Measurements from ENCODE around the gene C2CD2L.
"Not testable (repeated sequence)": the region's sequence is repeated elsewhere in the genome, so short reads cannot be mapped to it uniquely, and the experiment has no call there.

The C2CD2L gene

DNA sequence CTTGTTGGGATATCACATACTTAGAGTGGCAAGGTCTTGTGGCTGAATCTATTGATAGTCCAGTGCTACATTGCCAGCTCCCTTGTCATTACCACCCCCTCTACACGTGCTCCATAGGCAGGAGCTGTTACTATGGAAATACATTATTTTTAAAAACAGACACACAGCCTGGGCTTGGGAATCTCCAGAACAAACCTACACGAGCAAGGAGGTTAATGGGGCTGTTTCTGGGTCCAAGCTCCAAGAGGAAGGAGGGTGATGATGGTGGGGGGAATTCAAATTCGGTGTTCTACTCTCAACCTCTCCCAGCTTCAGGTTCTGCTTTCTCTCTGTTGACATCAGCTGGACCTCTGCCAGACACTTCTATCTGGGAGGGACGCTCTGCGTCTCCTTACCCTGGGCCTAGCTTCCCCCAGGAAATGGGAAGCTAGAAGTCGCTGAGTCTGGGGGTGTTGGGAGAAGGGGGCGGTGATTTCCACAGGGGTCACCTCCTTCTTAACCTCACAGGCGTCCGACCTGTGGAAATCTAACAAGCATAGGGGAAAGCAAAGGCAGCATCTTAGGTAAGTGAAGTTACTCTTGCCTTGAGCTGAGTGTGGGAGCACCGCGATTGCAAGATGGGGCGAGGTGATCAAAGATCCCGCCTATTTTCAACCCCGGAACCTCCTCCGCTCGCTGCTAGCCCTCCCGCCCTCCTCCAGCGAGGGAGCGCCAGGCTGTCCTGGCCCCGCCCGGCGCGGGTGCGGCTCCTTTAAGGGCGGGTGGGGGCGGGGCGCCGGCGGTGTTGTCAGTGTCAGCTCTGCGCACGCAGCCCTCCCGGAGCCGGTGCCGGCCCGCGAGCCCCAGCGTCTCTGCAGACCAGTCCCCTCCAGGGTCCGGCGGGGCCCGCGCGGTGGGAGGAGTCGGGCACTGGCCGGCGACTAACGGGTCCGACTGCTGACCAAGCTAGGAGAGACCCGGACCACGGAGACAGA is at the start of gene C2CD2L:
TSS of gene C2CD2L (plus strand) at position 781 of the 974 bp plus-strand sequence. CDS start 398 bp downstream, outside the sequence.
- peak; percentile 88 to 93 for DNase-seq

DNA sequence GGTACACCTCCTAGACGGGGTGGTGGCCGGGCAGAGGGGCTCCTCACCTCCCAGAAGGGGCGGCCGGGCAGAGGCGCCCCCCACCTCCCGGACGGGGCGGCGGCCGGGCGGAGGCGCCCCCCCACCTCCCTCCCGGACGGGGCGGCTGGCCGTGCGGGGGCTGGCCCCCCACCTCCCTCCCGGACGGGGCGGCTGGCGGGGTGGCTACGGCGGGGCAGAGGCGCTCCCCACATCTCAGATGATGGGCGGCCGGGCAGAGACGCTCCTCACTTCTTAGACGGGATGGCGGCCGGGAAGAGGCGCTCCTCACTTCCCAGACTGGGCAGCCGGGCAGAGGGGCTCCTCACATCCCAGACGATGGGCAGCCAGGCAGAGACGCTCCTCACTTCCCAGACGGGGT is 48.0 kb upstream of the C2CD2L start:
- DNase-seq = not testable (repeated sequence)

DNA sequence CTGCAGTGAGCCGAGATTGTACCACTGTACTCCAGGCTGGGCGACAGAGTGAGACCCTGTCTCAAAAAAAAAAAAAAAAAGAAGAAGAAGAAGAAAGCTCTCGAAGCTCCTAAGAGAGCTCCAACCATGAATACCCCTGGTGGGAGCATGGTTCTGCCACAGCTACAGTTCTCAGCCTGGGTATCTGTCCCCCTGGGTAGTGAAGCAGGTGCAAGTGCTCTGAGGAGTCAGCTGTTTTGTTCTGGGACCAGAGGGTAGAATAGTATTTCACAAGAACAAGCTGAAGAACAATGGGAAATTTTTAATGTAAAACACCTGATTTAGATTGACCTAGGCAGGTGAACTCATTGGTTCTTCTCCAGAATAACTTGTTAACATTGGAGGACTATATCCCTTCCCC is 45.9 kb upstream of the C2CD2L start:
- no peak for DNase-seq

DNA sequence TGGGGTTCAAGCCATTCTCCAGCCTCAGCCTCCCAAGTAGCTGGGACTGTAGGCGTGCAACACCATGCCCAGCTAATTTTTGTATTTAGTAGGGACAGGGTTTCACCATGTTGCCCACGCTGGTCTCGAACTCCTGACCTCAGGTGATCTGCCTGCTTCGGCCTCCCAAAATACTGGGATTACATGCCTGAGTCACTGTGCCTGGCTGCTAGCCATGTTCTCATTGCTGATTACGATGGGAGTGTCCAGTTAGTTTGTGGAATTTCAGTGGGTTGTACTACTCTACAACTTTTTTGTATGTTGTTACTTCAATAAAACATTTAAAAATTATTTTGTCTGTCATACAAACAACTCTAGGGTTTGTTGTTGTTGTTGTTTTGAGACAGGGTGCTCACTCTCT is 44.4 kb upstream of the C2CD2L start:
- no peak for DNase-seq

DNA sequence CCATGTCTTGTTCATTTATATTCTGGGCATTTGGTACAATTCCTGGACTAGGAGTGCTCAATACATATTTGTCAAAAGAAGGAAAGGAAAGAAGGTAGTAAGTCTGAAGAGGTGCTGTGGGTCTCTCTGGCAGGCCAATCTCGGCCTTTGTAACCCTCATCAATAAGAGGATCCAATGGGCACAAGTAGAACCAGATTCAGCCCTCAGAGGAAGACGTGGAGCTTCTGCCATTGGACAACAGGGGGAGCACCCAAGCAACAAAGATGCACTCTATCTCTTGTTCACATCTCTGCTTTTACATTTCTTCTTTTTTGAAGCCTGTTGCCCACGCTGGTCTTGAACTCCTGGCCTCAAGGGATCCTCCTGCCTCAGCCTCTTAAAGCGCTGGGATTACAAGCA is 41.8 kb upstream of the C2CD2L start:
- peak in 1 of 2 experiments; percentile 45 for DNase-seq

DNA sequence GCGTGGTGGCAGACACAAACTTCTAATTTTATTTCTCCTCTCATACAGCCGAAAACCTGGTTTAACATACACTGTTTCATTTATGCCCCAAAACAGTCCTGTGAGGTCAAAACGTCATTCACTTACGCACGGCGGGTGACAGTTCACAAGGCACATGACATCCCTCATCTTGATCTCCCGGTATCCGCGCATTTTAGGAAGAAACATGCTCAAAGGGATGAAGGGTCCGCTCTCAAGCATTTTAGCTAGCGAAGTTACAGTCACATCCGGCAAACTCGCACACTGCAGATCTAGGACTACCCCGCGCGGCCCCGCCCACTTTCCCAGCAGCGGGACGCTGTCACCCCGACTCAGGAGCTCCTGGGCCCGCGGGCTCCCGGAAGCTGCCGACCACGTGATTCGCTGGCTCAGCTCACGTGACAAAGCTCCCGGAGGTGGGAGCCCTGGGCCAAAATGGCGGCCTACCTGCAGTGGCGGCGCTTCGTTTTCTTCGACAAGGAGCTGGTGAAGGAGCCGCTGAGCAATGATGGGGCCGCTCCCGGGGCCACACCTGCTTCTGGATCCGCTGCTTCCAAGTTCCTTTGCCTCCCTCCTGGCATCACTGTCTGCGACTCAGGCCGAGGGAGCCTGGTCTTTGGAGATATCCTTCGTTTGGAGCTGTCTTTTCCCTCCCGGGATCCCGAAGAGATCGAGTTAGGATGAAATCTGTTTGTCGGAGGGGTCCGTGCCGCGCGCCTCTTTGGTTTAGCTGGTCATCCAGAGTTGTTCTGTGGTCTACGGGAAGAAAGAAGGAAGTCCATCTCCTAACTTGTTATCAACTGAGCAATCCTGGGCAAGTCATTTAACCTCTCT is 39.5 kb upstream of the C2CD2L start, which contains the start of gene VPS11:
TSS of gene VPS11 (plus strand) at position 448 of the 852 bp plus-strand sequence. CDS start at position 454, 6 bp downstream.
- peak; percentile 97 to 98 for DNase-seq

DNA sequence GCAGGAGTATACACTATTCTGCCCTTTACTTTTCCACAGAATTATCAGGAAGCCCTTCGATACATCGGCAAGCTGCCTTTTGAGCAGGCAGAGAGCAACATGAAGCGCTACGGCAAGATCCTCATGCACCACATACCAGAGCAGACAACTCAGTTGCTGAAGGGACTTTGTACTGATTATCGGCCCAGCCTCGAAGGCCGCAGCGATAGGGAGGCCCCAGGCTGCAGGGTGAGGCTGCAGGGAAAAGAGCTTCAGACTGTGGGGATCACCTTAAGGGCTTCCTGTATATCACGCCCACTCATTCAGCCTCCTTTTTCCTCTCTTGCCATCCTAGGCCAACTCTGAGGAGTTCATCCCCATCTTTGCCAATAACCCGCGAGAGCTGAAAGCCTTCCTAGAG is 29.3 kb upstream of the C2CD2L start:
- DNase-seq = no peak

DNA sequence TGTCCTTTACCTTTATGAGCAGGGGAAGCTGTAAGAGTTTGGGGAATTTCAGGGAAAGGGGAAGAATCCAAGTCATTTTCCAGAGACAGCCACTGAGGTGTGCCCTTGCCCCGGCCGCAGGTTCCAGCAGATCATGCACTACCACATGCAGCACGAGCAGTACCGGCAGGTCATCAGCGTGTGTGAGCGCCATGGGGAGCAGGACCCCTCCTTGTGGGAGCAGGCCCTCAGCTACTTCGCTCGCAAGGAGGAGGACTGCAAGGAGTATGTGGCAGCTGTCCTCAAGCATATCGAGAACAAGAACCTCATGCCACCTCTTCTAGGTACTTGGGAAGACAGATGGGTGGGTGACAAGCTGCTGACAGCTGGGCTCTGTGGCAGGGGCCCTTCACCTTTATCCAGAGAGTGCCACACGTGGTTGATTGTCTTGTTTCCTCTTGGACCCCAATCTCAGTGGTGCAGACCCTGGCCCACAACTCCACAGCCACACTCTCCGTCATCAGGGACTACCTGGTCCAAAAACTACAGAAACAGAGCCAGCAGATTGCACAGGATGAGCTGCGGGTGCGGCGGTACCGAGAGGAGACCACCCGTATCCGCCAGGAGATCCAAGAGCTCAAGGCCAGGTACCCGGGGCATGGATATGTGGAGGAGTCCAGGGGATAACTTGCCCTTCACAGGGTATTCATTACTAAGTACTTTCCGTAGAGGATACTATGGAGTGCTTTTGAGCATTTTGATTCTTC is 28.3 kb upstream of the C2CD2L start:
- DNase-seq = no peak

DNA sequence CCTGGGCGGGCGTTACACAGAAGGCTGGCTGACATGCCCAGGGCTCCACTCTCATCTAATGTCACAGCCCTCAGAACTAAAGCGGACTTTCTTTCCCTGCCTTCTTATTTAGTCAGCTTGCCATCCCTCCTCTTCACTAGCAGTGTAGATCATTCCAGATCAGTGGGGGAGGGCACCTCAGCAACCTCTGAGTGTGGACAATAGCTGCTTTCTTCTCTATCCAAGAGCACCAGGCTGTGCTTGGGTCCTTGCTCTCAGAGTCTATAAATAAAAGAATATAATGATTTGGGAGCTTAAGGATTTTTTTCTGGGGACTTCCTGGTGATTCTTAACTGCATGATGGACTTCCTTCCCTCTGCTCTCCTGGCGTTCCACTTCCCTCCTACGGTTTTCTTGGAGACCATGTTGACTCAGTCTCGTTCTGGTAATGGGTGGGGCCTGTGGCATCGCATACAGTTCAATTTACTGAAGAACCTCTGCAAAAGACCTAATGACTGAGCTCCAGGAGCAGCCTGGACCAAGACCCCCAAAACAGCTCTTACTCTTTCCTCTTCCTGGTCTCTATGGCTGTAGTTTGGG is 25.4 kb upstream of the C2CD2L start:
- DNase-seq = no peak

DNA sequence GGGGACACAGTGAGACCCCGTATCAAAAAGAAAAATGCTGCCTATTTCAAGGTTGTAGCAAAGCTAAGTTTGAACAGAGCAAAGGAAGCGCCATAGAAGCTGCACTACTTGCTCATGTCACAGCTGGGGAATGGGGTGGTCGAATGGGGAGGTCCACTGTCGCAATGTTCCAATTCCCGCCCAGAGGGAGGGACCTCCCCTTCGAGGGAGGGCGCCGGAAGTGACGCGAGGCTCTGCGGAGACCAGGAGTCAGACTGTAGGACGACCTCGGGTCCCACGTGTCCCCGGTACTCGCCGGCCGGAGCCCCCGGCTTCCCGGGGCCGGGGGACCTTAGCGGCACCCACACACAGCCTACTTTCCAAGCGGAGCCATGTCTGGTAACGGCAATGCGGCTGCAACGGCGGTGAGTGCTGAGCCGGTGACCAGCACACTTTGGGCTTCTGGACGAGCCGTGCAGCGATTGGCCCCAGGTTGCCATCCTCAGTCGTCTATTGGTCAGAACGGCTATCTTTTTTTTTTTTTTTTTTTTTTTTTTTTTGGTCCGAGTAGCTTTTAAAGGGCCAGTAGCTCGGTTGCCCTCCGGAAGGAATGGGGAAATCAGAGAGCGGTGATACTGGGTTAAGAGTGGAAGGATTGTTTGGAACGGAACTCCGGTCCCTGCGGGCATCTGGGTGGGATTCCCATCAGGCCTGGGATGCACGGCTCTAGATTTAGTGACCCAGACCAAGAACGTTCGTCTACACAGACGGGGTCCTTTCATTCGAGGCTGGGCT is 22.3 kb upstream of the C2CD2L start, which contains the start of gene HMBS:
TSS of gene HMBS (plus strand) at position 219 of the 774 bp plus-strand sequence. CDS start at position 372, 153 bp downstream.
- DNase-seq = peak; percentile 87 to 92

DNA sequence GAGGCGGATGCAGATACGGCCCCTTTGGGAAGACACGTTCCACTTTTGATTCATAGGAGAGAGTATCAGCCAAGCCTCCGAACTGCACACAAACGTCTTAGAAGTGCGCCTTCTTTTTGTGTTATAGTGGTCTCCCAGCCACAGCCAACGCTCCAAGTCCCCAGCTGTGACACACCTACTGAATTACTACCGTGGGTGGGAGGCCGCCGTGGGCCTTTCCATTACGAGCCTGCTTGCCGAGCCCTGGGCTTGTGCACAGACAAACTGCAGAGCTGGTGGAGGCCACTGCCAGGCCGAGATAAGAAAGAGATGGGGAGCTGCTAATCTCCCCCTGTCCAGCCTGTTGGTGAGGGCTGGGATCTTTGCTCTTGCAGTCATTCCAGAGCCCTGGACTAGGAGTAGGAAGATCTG is 21.7 kb upstream of the C2CD2L start:
- peak; percentile 45 to 69 for DNase-seq

DNA sequence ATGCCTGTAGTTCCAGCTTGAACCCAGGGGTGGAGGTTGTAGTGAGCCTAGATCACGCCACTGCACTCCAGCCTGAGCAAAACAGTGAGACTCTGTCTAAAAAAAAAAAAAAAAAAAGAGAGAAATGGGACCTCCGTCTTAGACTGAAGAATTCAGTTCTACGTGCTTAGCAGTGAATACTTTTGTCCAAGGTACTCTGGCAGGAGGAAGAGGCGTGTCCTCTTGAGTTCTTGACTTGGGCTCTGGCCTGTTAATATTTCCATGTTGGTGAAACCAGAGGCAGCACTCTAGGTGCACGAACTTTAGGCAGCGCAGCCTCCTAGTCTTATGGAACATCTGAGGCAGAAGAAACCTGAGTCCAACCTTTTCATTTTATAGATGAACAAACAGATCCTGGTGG is 20.0 kb upstream of the C2CD2L start:
- no peak for DNase-seq

DNA sequence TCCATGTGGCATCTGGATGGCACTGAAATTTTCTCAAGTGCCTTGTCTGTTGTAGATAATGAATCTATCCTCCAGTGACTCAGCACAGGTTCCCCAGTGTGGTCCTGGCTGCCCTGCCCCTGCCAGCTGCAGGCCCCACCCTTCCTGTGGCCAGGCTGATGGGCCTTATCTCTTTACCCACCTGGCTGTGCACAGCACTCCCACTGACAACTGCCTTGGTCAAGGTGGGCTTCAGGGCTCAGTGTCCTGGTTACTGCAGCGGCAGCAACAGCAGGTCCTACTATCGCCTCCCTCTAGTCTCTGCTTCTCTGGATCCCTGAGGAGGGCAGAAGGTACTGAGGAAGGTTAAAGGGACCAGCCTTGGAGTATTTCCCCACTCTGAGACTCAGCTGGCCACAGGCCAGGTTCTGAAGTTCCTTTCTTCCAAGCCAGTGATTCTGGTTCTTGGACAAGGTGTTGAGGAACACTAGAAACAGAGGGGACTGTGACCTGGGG is 19.4 kb upstream of the C2CD2L start:
- no peak for DNase-seq

DNA sequence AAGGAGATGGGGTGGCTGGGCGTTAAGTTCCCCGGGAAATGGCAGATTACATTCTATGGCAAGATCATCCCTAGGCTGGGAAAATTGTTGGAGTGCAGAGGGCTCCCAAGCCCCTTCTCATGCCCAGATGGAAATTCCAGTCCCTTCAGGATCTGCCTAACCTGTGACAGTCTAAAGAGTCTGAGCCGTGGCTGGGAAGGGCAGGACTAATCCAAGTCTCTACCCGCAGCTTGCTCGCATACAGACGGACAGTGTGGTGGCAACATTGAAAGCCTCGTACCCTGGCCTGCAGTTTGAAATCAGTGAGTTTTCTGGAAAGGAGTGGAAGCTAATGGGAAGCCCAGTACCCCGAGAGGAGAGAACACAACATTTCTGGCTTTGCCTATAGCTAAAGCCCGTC is 18.7 kb upstream of the C2CD2L start:
- no peak for DNase-seq

DNA sequence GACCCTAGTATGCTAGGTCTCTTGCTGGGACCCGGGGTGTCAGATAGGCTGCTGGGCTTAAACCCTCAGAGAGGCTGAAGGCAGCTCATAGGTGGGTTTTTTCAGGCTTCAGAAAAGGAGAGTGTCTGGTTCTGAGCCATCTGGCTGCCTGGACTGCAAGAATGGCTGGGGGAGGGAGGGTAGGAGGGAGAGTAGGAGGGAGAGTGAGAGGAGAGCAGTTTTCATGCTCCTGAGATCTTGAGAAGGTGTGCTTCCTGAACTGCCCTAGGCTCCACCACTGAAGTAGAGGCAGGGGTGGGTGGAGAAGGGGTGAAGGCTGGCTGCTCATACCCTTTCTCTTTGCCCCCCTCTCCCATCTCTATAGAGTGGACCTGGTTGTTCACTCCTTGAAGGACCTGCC is 17.8 kb upstream of the C2CD2L start:
- no peak for DNase-seq

DNA sequence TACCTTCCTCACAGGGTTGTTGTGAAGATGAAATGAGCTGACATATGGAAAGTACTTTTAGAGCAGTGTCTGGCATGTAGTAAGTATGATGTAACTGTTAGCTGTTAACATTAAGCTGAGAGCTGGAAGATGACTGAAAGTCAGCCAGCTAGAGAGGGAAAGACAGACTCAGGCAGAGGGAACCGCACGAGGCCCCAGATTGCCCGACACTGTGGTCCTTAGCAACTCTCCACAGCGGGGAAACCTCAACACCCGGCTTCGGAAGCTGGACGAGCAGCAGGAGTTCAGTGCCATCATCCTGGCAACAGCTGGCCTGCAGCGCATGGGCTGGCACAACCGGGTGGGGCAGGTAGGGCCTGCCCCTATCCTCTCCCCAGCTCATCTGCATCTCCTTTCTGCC is 16.0 kb upstream of the C2CD2L start:
- no peak for DNase-seq

DNA sequence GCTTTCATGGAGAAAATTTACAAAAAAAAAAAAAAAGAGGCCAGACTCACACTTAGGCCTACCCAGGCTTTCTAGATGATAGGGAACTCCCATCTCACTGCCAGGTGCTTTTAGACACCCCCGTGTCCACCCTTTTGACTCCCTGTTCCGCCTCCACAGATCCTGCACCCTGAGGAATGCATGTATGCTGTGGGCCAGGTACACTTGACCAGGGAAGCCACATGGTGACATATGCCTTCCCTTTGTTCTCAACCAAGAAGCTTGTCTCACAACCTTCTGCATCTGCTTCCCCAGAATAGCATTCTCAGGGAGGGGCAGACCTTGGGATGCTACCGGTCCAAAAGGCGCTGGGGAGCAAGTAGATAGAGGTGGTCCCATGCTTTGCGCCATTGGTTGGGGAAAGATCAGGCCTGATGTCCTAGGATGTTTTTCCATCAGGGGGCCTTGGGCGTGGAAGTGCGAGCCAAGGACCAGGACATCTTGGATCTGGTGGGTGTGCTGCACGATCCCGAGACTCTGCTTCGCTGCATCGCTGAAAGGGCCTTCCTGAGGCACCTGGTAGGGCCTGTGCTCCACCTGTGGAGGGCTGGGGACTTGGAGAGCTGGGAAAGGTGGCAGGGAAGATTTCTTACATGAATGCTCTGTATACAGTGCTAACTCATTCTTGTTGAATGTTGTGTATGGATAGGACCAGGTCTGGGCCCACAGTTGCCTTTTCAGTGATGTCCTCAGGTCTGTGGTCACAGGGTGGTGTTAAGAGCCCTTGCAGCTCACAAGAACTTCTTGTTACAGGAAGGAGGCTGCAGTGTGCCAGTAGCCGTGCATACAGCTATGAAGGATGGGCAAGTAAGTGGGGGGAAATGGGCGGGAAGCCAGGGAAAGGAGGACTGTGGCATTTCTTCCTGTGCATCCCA is 14.9 kb upstream of the C2CD2L start:
- no peak for DNase-seq

DNA sequence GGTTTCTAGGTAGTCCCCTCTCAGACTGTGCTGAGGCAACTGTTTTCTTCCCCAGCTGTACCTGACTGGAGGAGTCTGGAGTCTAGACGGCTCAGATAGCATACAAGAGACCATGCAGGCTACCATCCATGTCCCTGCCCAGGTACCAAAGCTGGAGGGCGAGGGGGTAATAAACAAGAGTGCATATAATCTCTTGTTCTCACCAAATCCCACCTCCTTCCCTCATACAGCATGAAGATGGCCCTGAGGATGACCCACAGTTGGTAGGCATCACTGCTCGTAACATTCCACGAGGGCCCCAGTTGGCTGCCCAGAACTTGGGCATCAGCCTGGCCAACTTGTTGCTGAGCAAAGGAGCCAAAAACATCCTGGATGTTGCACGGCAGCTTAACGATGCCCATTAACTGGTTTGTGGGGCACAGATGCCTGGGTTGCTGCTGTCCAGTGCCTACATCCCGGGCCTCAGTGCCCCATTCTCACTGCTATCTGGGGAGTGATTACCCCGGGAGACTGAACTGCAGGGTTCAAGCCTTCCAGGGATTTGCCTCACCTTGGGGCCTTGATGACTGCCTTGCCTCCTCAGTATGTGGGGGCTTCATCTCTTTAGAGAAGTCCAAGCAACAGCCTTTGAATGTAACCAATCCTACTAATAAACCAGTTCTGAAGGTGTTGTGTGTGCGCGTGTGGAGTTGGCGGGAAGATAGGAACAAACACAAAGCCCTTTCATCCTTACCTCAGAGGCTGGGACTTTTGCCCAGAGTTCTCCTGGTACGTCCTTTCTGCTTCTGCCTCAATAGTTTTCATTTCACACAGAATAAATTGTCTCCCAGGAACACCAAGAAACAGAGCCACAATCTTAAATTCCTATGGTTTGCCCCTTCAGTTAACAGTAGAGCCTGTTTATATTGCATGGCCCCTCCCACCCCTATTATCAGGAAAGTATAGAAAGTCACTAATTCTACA is 14.0 kb upstream of the C2CD2L start:
- DNase-seq = no peak

All from stimulated activated CD4-positive, alpha-beta T cell treated with anti-CD3 and anti-CD28 coated beads, Interleukin-4, amount 100 ng/mL, for 4 hours (primary cell).